Neuronal stem cell (in vitro differentiated cells): ENCODE results near the gene ARRDC3.
"Not testable (repeated sequence)": the region's sequence is repeated elsewhere in the genome, so short reads cannot be mapped to it uniquely, and the experiment has no call there.

Experiments used
- DNase-seq: peaks from one replicate; pipeline ENCODE4 v3.0.0-alpha.2; 2013; ENCODE audit warnings: low spot score
- H2AFZ ChIP-seq: one replicate; pipeline ENCODE4 v1.6.1; 2013; ENCODE audit warnings: mild to moderate bottlenecking, low read length, inconsistent platforms
- H2AK5ac ChIP-seq: 2 replicates; pipeline ENCODE4 v1.6.1; 2013; ENCODE audit warnings: low read depth, mild to moderate bottlenecking, inconsistent platforms, low read length, moderate library complexity, mixed read lengths
- H2BK120ac ChIP-seq: 2 replicates; pipeline ENCODE4 v1.6.1; 2013; ENCODE audit warnings: low read depth, mild to moderate bottlenecking, inconsistent platforms, low read length, moderate library complexity, mixed read lengths
- H2BK12ac ChIP-seq: one replicate; pipeline ENCODE4 v1.6.1; 2013; ENCODE audit warnings: low read length, inconsistent platforms
- H2BK15ac ChIP-seq: 2 replicates; pipeline ENCODE4 v1.6.1; 2013; ENCODE audit warnings: mild to moderate bottlenecking, low read length, inconsistent platforms, mixed read lengths
- H2BK5ac ChIP-seq: one replicate; pipeline ENCODE4 v1.6.1; 2013; ENCODE audit warnings: inconsistent platforms, mild to moderate bottlenecking, low read length, moderate library complexity
- H3K14ac ChIP-seq: one replicate; pipeline ENCODE4 v1.6.1; 2013; ENCODE audit warnings: low read length, inconsistent platforms
- H3K18ac ChIP-seq: 2 replicates; pipeline ENCODE4 v1.6.1; 2013; ENCODE audit warnings: low read length, inconsistent platforms
- H3K23ac ChIP-seq: 2 replicates; pipeline ENCODE4 v1.6.1; 2013; ENCODE audit warnings: low read depth, mild to moderate bottlenecking, mixed read lengths, low read length, inconsistent platforms; ENCODE audit not compliant: poor library complexity
- H3K27ac ChIP-seq: replicated peaks from 3 replicates; pipeline ENCODE4 v1.5.1; 2013; ENCODE audit warnings: low read length, inconsistent platforms
- H3K27me3 ChIP-seq, 3 experiments: 2 replicates each; pipeline ENCODE4 v1.6.1; 2013; ENCODE audit warnings: low read length in 3 of 3, mild to moderate bottlenecking in 2 of 3, inconsistent platforms in 1 of 3, low read depth in 1 of 3, mixed read lengths in 1 of 3, moderate library complexity in 1 of 3; ENCODE audit not compliant: control insufficient read depth in 3 of 3, insufficient read depth in 3 of 3
- H3K36me3 ChIP-seq, 2 donors: replicated peaks in 1 of 2; 2 replicates each; pipeline ENCODE4 v1.6.1; 2013; ENCODE audit warnings: low read length in 2 of 2; ENCODE audit not compliant: control insufficient read depth in 2 of 2, insufficient read depth in 2 of 2
- H3K4ac ChIP-seq: 2 replicates; pipeline ENCODE4 v1.6.1; 2013; ENCODE audit warnings: inconsistent platforms, mild to moderate bottlenecking, low read length, moderate library complexity
- H3K4me1 ChIP-seq, 2 donors: 1 replicate in 1 of 2; 2 replicates in 1 of 2; pipeline ENCODE4 v1.6.1; 2013; ENCODE audit warnings: low read length in 2 of 2, low read depth in 1 of 2; ENCODE audit not compliant: control insufficient read depth in 2 of 2, insufficient read depth in 1 of 2
- H3K4me2 ChIP-seq: one replicate; pipeline ENCODE4 v1.6.1; 2013; ENCODE audit warnings: mild to moderate bottlenecking, low read length, inconsistent platforms; ENCODE audit not compliant: insufficient read depth, poor library complexity, severe bottlenecking
- H3K4me3 ChIP-seq, 2 donors: 2 replicates each; pipeline ENCODE4 v1.5.1; 2013; ENCODE audit warnings: low read length in 2 of 2, mild to moderate bottlenecking in 2 of 2, inconsistent platforms in 1 of 2, moderate library complexity in 1 of 2
- H3K79me1 ChIP-seq: one replicate; pipeline ENCODE4 v1.6.1; 2013; ENCODE audit warnings: low read depth, mild to moderate bottlenecking, inconsistent platforms, low read length, moderate library complexity
- H3K9ac ChIP-seq: one replicate; pipeline ENCODE4 v1.6.1; 2013; ENCODE audit warnings: mild to moderate bottlenecking, low read depth, low read length, inconsistent platforms; ENCODE audit not compliant: poor library complexity
- H3K9me3 ChIP-seq, 2 donors: replicated peaks in 1 of 2; 2 replicates each; pipeline versions ENCODE3 to v1.6.1; 2013; ENCODE audit warnings: low read length in 2 of 2, mild to moderate bottlenecking in 2 of 2, inconsistent platforms in 1 of 2, low read depth in 1 of 2, mixed read lengths in 1 of 2, moderate library complexity in 1 of 2; ENCODE audit not compliant: control insufficient read depth in 2 of 2, insufficient read depth in 1 of 2
- H4K8ac ChIP-seq: one replicate; pipeline ENCODE4 v1.6.1; 2013; ENCODE audit warnings: low read depth, mild to moderate bottlenecking, inconsistent platforms, low read length, moderate library complexity
- H4K91ac ChIP-seq: one replicate; pipeline ENCODE4 v1.6.1; 2013; ENCODE audit warnings: low read length, low read depth, mild to moderate bottlenecking, inconsistent platforms; ENCODE audit not compliant: poor library complexity
- WGBS, 2 donors: extraction: QIAGEN DNeasy Blood & Tissue Kit; methylation state at CpG; one replicate each; pipeline ENCODE4 v1.1.7; 2013; ENCODE audit warnings: missing lambda C conversion rate in 2 of 2, mixed read lengths in 1 of 2; ENCODE audit not compliant: insufficient read length in 2 of 2, insufficient replicate concordance in 1 of 2; ENCODE audit errors: extremely low coverage in 2 of 2; 5-methylcytosine and 5-hydroxymethylcytosine counted together

Gene ARRDC3

DNA sequence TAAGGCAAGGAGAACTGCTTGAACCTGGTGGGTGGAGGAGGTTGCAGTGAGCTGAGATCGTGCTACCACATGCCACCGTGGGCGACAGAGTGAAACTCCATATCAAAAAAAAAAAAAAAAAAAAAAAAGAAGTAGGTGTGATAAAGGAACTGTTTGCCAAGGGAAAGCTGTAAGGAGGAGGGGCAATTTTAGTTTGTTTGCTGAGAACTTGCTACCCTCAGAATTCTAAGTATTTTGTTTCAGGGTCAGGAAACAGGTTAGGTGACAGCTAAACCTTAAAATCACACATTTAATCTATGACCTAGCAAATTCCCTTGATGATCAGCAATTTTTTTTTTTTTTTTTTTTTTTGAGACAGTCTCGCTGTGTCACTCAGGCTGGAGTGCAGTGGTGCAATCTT is 7.2 kb upstream of the ARRDC3 start:
- Histone ChIP-seq H4K91ac (no peak overlapping the region), H3K27me3 (no peaks in the 10 kb centered on the region), H2BK5ac (no peak overlapping the region), H2AK5ac (no peak overlapping the region), H2BK15ac (no peak overlapping the region), H3K14ac (no peak overlapping the region), H2AFZ (no peak overlapping the region), H3K23ac (no peak overlapping the region), H3K27ac (no peak overlapping the region), H3K79me1 (peaks cover 2% of the 10 kb centered on the region), H3K4ac (no peak overlapping the region), H3K4me1 (no peaks in the 10 kb centered on the region), H2BK120ac (no peak overlapping the region), H3K9ac (no peak overlapping the region), H4K8ac (no peak overlapping the region), H2BK12ac (no peak overlapping the region), H3K4me3 (no peak overlapping the region), H3K36me3 (no peaks in the 10 kb centered on the region), H3K9me3 (no peaks in the 10 kb centered on the region), H3K4me2 (no peak overlapping the region), H3K18ac (no peak overlapping the region)
- DNase-seq = no peak
- WGBS, 2 donors = no CpG with 5 or more reads among the region's 4 CpGs

DNA sequence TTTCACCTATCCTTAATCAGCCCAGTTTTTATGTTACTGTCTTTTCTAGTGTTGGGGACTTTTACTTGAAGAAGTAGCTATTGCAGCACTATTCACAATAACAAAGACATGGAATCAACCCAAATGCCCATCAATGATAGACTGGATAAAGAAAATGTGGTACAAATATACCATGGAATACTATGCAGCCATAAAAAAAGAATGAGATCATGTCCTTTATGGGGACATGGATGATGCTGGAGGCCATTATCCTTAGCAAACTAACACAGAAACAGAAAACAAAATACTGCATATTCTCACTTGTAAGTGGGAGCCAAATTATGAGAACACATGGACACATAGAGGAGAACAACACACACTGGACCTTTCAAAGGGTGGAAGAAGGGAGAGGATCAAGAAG is 6.4 kb upstream of the ARRDC3 start:
- DNase-seq, H3K27me3 ChIP-seq, H3K4me3 ChIP-seq, H3K18ac ChIP-seq, H2AK5ac ChIP-seq, H3K4ac ChIP-seq, H2BK5ac ChIP-seq, H2BK120ac ChIP-seq, H3K9me3 ChIP-seq, H4K91ac ChIP-seq, H4K8ac ChIP-seq, H3K14ac ChIP-seq, H3K36me3 ChIP-seq, H3K4me1 ChIP-seq, H3K9ac ChIP-seq, H2BK12ac ChIP-seq, H3K79me1 ChIP-seq, H2BK15ac ChIP-seq, H2AFZ ChIP-seq, H3K27ac ChIP-seq, H3K23ac ChIP-seq, H3K4me2 ChIP-seq: not testable (repeated sequence)

DNA sequence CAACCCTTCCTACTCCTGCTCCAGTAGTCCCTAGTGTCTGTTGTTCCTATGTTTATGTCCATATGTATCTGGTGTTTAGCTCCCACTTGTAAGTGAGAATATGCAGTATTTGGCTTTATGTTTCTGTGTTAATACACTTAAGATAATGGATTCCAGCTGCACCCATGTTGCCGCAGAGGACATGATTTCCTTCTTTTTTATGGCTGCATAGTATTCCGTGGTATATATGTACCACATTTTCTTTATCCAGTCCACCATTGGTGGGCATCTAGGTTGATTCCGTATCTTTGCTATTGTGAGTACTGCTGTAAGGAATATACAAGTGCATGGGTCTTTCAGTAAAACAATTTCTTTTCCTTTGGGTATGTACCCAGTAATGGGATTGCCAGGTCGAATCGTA is 5.2 kb upstream of the ARRDC3 start:
- DNase-seq = no peak
- H4K91ac ChIP-seq = no peak overlapping the region
- no peak overlapping the region for H2AK5ac ChIP-seq
- H2BK120ac ChIP-seq = no peak overlapping the region
- no peak overlapping the region for H3K4ac ChIP-seq
- H3K4me1 ChIP-seq = no peaks in the 10 kb centered on the region
- no peaks in the 10 kb centered on the region for H3K9me3 ChIP-seq
- H4K8ac ChIP-seq = no peak overlapping the region
- no peak overlapping the region for H3K23ac ChIP-seq
- no peak overlapping the region for H2BK15ac ChIP-seq
- no peak overlapping the region for H3K14ac ChIP-seq
- no CpG with 5 or more reads among the region's 5 CpGs for whole genome bisulfite sequencing, 2 donors
- H2BK12ac ChIP-seq = no peak overlapping the region
- H3K36me3 ChIP-seq = no peaks in the 10 kb centered on the region
- H3K27ac ChIP-seq = no peak overlapping the region
- H3K79me1 ChIP-seq = peaks cover 2% of the 10 kb centered on the region
- H3K4me3 ChIP-seq = no peak overlapping the region
- no peak overlapping the region for H2BK5ac ChIP-seq
- no peak overlapping the region for H3K18ac ChIP-seq
- H3K9ac ChIP-seq = no peak overlapping the region
- H2AFZ ChIP-seq = no peak overlapping the region
- no peaks in the 10 kb centered on the region for H3K27me3 ChIP-seq
- no peak overlapping the region for H3K4me2 ChIP-seq

DNA sequence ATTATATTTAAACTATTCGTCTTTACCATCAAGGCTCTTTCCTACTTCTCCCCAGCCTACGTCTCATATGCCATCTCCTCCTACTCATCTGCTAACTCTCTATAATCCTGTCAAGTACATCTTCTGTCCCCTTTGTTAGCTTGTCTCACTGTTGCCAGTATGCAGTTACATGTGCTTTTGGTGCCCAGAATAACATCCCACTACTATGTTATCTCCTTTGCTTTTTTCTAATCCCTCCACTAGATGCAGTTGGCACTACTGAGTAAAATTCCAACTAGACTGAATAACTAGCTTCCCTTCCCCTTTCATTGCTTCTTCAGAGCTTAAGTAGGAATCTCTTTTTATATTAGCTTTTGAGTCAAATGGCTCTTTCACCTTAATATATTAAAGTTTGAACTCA is 3.0 kb upstream of the ARRDC3 start:
- Histone ChIP-seq H3K27ac (no peak overlapping the region), H3K36me3 (peaks cover 0 to 12% of the 10 kb centered on the region in 2 donors), H4K8ac (no peak overlapping the region), H3K79me1 (no peaks in the 10 kb centered on the region), H3K23ac (no peak overlapping the region), H3K18ac (no peak overlapping the region), H3K4me1 (no peaks in the 10 kb centered on the region), H2BK5ac (no peak overlapping the region), H2AFZ (no peak overlapping the region), H3K9me3 (no peaks in the 10 kb centered on the region), H3K9ac (no peak overlapping the region), H4K91ac (no peak overlapping the region), H2BK120ac (no peak overlapping the region), H2AK5ac (no peak overlapping the region), H2BK15ac (no peak overlapping the region), H3K14ac (no peak overlapping the region), H3K4ac (no peak overlapping the region), H2BK12ac (no peak overlapping the region), H3K4me2 (no peak overlapping the region), H3K4me3 (no peak overlapping the region), H3K27me3 (no peaks in the 10 kb centered on the region)
- no peak for DNase-seq
- WGBS, 2 donors = no CpG with 5 or more reads among the region's 2 CpGs
